PC-9 (cell line): ENCODE data around the gene RNF126.

Experiments used
- EZH2 ChIP-seq: fragments of 200-600 bp; sonication (generic); IDR thresholded peaks from 2 replicates; pipeline ENCODE4 v1.8.0; 2017; ENCODE audit warnings: antibody characterized with exemption, low read depth
- TF ChIP-seq, protein P1 (sequence below): fragments of 200-600 bp; sonication (generic); conservative IDR thresholded peaks from 2 replicates; pipeline ENCODE4 v1.6.1; 2017; ENCODE audit warnings: mixed run types, antibody characterized with exemption, mild to moderate bottlenecking, moderate library complexity

DNA sequence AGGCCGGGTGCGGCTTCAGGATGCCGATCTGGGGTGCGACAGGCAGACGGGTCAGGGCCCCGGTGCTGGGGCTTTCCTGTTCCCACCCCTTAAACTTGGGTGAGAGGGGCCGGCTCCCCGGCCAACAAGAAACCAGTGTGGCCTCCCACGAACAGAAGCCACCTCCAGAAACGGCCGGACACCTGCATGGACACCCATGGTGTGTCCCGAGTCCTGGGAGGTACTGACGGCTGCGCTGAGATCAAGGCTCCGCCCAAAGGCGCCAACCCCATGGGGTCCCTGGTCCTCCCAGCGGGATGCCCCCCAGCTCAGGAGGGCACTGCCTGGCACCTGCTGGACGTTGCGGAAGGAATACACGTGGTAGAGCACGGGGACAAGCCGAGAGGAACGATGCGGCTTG is 41.2 kb downstream of the RNF126 start:
- no peak for TF ChIP-seq EZH2
- TF ChIP-seq, protein P1, sequence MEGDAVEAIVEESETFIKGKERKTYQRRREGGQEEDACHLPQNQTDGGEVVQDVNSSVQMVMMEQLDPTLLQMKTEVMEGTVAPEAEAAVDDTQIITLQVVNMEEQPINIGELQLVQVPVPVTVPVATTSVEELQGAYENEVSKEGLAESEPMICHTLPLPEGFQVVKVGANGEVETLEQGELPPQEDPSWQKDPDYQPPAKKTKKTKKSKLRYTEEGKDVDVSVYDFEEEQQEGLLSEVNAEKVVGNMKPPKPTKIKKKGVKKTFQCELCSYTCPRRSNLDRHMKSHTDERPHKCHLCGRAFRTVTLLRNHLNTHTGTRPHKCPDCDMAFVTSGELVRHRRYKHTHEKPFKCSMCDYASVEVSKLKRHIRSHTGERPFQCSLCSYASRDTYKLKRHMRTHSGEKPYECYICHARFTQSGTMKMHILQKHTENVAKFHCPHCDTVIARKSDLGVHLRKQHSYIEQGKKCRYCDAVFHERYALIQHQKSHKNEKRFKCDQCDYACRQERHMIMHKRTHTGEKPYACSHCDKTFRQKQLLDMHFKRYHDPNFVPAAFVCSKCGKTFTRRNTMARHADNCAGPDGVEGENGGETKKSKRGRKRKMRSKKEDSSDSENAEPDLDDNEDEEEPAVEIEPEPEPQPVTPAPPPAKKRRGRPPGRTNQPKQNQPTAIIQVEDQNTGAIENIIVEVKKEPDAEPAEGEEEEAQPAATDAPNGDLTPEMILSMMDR, result no peak
